ENCODE data around the gene MPO. TPM values are rescaled to one million over a fixed set of nuclear protein-coding genes. Genes with fewer than 3 reads are reported as not detected.

The MPO gene
- polyA plus RNA-seq, 2 of the 4 experiments (the other 2 are of a cell fraction) = not detected

DNA sequence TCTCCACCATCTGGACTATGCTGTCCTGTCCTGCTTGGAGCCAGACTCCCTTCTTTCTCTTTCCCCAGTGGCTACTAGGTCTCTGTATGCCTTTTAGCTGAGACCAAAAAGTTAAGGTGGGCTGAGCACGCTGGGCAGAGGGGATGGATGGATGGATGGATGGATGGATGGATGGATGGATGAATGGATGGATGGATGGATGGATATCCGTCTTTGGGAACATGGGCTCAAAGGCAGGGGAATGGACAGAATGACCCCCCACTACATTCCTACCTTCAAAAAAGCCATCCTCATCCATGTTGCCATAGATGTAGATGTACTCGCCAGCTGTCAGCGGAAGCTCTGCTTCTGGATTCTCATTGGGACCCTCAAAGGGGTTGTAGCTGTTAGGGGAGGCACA lies 35.0 kb upstream of the MPO start:
- no peak overlapping the region for H3K4me3 ChIP-seq
- DNase-seq (ENCODE audit: low read depth in 1 of 2, low spot score in 1 of 2) (no peak), FAIRE-seq (no peak), ATAC-seq (no peak)
- no peak overlapping the region for H3K27ac ChIP-seq
- H3K4me1 ChIP-seq = peaks cover 6% of the 10 kb centered on the region; the same call in 2 of the 3 replicates
- H3K4me2 ChIP-seq = no peak overlapping the region
- 13% methylated on average over 4 of the region's 4 CpGs for WGBS (ENCODE audit: missing lambda C conversion rate)
- CTCF ChIA-PET = interaction anchor here (0.6 to 19.5 kb wide), 8 partner anchors 11 to 134 kb away, joined by 3 to 315 read pairs (median 72); partner anchors contain the start of genes RNF43 and TSPOAP1
- POLR2A ChIA-PET = no interaction called here
- no peaks in the 10 kb centered on the region for H3K9me3 ChIP-seq
- TF ChIP-seq HOXB13 (CRISPR knock-in tag; IDR thresholded peaks at IDR 0.05; ENCODE audit: low read depth) (no peak), CHD4 (IDR thresholded peaks at IDR 0.05; ENCODE audit: borderline replicate concordance) (no peak), SMC3 (IDR thresholded peaks at IDR 0.05) (no peak), POLR2AphosphoS2 (conservative IDR thresholded peaks at IDR 0.05; ENCODE audit: low read length) (no peak), ESRRA (IDR thresholded peaks at IDR 0.05; ENCODE audit: borderline replicate concordance, low read length) (no peak), ZSCAN20 (CRISPR knock-in tag; IDR thresholded peaks at IDR 0.05) (no peak), FOSL2 (IDR thresholded peaks at IDR 0.05) (no peak), FOSL2 (CRISPR knock-in tag; IDR thresholded peaks at IDR 0.05) (no peak), BHLHE40 (IDR thresholded peaks at IDR 0.05; ENCODE audit: low read depth, low read length) (no peak), RARB (CRISPR knock-in tag; IDR thresholded peaks at IDR 0.05) (no peak), FOXS1 (CRISPR knock-in tag; IDR thresholded peaks at IDR 0.05) (no peak), RAD21 (conservative IDR thresholded peaks at IDR 0.05 in 1 of 2, IDR thresholded peaks at IDR 0.05 in 1 of 2) (no peak), EHMT2 (IDR thresholded peaks at IDR 0.05; ENCODE audit: low read depth) (no peak), RFX5 (IDR thresholded peaks at IDR 0.05) (no peak), FOSB (CRISPR knock-in tag; IDR thresholded peaks at IDR 0.05) (no peak), NR3C1 (IDR thresholded peaks at IDR 0.05) (no peak), EHF (CRISPR knock-in tag; IDR thresholded peaks at IDR 0.05) (no peak)
- TF ChIP-seq, protein P1, sequence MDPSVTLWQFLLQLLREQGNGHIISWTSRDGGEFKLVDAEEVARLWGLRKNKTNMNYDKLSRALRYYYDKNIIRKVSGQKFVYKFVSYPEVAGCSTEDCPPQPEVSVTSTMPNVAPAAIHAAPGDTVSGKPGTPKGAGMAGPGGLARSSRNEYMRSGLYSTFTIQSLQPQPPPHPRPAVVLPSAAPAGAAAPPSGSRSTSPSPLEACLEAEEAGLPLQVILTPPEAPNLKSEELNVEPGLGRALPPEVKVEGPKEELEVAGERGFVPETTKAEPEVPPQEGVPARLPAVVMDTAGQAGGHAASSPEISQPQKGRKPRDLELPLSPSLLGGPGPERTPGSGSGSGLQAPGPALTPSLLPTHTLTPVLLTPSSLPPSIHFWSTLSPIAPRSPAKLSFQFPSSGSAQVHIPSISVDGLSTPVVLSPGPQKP (IDR thresholded peaks at IDR 0.05; ENCODE audit: low read depth, low read length) = no peak
- TF ChIP-seq, protein P2, sequence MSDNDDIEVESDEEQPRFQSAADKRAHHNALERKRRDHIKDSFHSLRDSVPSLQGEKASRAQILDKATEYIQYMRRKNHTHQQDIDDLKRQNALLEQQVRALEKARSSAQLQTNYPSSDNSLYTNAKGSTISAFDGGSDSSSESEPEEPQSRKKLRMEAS (IDR thresholded peaks at IDR 0.05) = no peak
- TF ChIP-seq, protein P3, sequence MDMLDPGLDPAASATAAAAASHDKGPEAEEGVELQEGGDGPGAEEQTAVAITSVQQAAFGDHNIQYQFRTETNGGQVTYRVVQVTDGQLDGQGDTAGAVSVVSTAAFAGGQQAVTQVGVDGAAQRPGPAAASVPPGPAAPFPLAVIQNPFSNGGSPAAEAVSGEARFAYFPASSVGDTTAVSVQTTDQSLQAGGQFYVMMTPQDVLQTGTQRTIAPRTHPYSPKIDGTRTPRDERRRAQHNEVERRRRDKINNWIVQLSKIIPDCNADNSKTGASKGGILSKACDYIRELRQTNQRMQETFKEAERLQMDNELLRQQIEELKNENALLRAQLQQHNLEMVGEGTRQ (IDR thresholded peaks at IDR 0.05) = no peak
- TF ChIP-seq, protein P4, sequence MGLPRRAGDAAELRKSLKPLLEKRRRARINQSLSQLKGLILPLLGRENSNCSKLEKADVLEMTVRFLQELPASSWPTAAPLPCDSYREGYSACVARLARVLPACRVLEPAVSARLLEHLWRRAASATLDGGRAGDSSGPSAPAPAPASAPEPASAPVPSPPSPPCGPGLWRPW (IDR thresholded peaks at IDR 0.05) = no peak

DNA sequence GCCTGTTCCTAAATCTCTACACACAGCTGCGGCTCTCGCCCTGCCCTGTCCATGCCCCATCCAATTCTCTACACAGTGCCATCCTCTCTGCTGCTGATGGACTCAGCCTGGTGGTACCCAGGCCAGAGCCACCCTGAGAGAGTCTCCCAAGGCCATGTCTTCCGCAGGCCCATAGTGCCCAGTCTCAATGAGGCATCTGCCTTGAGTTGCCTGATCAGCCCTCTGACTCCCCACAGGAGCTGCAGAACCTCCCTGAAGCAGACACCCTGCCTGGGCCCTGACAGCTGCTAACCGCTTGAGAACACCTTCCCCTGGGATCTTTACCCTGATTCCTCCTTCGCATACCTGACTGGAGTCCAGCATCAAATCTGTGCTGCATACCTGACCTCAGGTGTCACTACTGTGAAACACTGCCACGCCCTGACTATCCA lies 34.6 kb upstream of the MPO start:
- ChIA-PET POLR2A (no interaction called here), CTCF (interaction anchor here (0.7 to 19.5 kb wide), 9 partner anchors 11 to 134 kb away, joined by 3 to 315 read pairs (median 65); partner anchors contain the start of genes RNF43 and TSPOAP1)
- WGBS (ENCODE audit: missing lambda C conversion rate) = 45% methylated on average over 6 of the region's 6 CpGs
- DNase-seq (ENCODE audit: low read depth in 1 of 2, low spot score in 1 of 2) (no peak), FAIRE-seq (no peak), ATAC-seq (no peak)
- no peak overlapping the region for H3K27ac ChIP-seq
- no peaks in the 10 kb centered on the region for H3K9me3 ChIP-seq
- TF ChIP-seq HOXB13 (CRISPR knock-in tag; IDR thresholded peaks at IDR 0.05; ENCODE audit: low read depth) = no peak
- TF ChIP-seq, protein P4 (IDR thresholded peaks at IDR 0.05) = no peak
- no peak for TF ChIP-seq RNF2 (IDR thresholded peaks at IDR 0.05; ENCODE audit: borderline replicate concordance, low read depth)
- TF ChIP-seq, protein P5, sequence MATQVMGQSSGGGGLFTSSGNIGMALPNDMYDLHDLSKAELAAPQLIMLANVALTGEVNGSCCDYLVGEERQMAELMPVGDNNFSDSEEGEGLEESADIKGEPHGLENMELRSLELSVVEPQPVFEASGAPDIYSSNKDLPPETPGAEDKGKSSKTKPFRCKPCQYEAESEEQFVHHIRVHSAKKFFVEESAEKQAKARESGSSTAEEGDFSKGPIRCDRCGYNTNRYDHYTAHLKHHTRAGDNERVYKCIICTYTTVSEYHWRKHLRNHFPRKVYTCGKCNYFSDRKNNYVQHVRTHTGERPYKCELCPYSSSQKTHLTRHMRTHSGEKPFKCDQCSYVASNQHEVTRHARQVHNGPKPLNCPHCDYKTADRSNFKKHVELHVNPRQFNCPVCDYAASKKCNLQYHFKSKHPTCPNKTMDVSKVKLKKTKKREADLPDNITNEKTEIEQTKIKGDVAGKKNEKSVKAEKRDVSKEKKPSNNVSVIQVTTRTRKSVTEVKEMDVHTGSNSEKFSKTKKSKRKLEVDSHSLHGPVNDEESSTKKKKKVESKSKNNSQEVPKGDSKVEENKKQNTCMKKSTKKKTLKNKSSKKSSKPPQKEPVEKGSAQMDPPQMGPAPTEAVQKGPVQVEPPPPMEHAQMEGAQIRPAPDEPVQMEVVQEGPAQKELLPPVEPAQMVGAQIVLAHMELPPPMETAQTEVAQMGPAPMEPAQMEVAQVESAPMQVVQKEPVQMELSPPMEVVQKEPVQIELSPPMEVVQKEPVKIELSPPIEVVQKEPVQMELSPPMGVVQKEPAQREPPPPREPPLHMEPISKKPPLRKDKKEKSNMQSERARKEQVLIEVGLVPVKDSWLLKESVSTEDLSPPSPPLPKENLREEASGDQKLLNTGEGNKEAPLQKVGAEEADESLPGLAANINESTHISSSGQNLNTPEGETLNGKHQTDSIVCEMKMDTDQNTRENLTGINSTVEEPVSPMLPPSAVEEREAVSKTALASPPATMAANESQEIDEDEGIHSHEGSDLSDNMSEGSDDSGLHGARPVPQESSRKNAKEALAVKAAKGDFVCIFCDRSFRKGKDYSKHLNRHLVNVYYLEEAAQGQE (IDR thresholded peaks at IDR 0.05) = no peak
- TF ChIP-seq, protein P6, sequence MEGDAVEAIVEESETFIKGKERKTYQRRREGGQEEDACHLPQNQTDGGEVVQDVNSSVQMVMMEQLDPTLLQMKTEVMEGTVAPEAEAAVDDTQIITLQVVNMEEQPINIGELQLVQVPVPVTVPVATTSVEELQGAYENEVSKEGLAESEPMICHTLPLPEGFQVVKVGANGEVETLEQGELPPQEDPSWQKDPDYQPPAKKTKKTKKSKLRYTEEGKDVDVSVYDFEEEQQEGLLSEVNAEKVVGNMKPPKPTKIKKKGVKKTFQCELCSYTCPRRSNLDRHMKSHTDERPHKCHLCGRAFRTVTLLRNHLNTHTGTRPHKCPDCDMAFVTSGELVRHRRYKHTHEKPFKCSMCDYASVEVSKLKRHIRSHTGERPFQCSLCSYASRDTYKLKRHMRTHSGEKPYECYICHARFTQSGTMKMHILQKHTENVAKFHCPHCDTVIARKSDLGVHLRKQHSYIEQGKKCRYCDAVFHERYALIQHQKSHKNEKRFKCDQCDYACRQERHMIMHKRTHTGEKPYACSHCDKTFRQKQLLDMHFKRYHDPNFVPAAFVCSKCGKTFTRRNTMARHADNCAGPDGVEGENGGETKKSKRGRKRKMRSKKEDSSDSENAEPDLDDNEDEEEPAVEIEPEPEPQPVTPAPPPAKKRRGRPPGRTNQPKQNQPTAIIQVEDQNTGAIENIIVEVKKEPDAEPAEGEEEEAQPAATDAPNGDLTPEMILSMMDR (IDR thresholded peaks at IDR 0.05) = no peak
- TF ChIP-seq HEYL (CRISPR knock-in tag; IDR thresholded peaks at IDR 0.05) = no peak
- TF ChIP-seq POLR2A (IDR thresholded peaks at IDR 0.05; ENCODE audit: low read length) = no peak
- TF ChIP-seq GATA3 (IDR thresholded peaks at IDR 0.05; ENCODE audit: borderline replicate concordance) = no peak
- TF ChIP-seq EHF (CRISPR knock-in tag; IDR thresholded peaks at IDR 0.05) = no peak
- TF ChIP-seq CHD2 (IDR thresholded peaks at IDR 0.05; ENCODE audit: low read length, partially characterized antibody) = no peak
- TF ChIP-seq, protein P7, sequence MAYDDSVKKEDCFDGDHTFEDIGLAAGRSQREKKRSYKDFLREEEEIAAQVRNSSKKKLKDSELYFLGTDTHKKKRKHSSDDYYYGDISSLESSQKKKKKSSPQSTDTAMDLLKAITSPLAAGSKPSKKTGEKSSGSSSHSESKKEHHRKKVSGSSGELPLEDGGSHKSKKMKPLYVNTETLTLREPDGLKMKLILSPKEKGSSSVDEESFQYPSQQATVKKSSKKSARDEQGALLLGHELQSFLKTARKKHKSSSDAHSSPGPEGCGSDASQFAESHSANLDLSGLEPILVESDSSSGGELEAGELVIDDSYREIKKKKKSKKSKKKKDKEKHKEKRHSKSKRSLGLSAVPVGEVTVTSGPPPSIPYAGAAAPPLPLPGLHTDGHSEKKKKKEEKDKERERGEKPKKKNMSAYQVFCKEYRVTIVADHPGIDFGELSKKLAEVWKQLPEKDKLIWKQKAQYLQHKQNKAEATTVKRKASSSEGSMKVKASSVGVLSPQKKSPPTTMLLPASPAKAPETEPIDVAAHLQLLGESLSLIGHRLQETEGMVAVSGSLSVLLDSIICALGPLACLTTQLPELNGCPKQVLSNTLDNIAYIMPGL (CRISPR knock-in tag; IDR thresholded peaks at IDR 0.05; ENCODE audit: borderline replicate concordance) = no peak
- H3K4me2 ChIP-seq = no peak overlapping the region
- no peak overlapping the region for H3K4me3 ChIP-seq
- H3K4me1 ChIP-seq = peaks cover 6% of the 10 kb centered on the region; the same call in 2 of the 3 replicates

All from A549 (cell line).